ENCODE data around the gene PPFIA2. TPM values are rescaled to one million over a fixed set of nuclear protein-coding genes. Genes with fewer than 3 reads are reported as not detected.

Gene PPFIA2
- total RNA-seq, 4 donors from 2014 or later, result 0.11 to 0.89 (median 0.32) TPM; not detected in 1

DNA sequence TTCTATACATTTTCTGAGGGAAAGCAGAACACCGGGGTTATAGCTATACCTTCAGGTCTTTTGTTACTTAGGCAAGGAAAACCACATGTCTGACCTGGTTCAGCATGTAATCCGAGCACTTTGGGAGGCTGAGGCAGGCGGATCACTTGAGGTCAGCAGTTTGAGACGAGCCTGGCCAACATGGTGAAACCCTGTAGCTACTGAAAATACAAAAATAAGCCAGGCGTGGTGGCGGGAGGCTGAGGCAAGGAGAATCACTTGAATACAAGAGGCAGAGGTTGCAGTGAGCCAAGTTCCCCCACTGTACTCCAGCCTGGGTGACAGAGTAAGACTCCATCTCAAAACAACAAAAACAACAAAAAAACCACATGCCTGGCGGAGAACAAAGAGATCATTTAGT is 503.7 kb downstream of the PPFIA2 start:
- Histone ChIP-seq H3K27ac (no peak overlapping the region), H3K36me3 (no peaks in the 10 kb centered on the region), H3K27me3 (no peaks in the 10 kb centered on the region), H3K9me3 (no peaks in the 10 kb centered on the region), H3K4me1 (no peaks in the 10 kb centered on the region), H3K4me3 (no peak overlapping the region)
- WGBS, result 88% methylated on average over 7 of the region's 7 CpGs
- TF ChIP-seq, protein P1, sequence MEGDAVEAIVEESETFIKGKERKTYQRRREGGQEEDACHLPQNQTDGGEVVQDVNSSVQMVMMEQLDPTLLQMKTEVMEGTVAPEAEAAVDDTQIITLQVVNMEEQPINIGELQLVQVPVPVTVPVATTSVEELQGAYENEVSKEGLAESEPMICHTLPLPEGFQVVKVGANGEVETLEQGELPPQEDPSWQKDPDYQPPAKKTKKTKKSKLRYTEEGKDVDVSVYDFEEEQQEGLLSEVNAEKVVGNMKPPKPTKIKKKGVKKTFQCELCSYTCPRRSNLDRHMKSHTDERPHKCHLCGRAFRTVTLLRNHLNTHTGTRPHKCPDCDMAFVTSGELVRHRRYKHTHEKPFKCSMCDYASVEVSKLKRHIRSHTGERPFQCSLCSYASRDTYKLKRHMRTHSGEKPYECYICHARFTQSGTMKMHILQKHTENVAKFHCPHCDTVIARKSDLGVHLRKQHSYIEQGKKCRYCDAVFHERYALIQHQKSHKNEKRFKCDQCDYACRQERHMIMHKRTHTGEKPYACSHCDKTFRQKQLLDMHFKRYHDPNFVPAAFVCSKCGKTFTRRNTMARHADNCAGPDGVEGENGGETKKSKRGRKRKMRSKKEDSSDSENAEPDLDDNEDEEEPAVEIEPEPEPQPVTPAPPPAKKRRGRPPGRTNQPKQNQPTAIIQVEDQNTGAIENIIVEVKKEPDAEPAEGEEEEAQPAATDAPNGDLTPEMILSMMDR (IDR thresholded peaks at IDR 0.05), result no peak
- TF ChIP-seq POLR2AphosphoS5 (IDR thresholded peaks at IDR 0.05) (no peak), POLR2A (IDR thresholded peaks at IDR 0.05) (no peak)
- no peak for DNase-seq (ENCODE audit: low spot score in 2 of 2)

DNA sequence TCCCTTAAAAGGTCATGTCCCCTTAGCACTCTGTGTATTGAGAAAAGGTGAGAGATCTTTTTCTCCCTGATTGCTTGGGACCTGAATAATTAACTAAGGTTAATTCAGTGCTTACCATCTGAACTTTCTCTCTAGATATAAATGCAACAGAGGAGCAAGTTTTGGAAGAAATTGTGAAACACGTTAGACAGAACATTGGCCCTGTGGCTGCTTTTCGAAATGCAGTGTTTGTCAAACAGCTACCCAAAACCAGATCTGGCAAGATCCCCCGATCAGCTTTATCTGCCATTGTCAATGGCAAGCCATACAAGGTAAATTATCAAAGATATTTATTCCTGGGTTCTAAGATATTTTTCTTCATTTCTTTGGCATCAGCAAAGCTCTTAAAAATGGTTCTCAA is 505.8 kb downstream of the PPFIA2 start:
- 85% methylated on average over 3 of the region's 3 CpGs for WGBS
- no peak for DNase-seq (ENCODE audit: low spot score in 2 of 2)
- no peaks in the 10 kb centered on the region for H3K27me3 ChIP-seq
- H3K36me3 ChIP-seq, result no peaks in the 10 kb centered on the region
- TF ChIP-seq POLR2A (IDR thresholded peaks at IDR 0.05) (no peak), POLR2AphosphoS5 (IDR thresholded peaks at IDR 0.05) (no peak), EP300 (IDR thresholded peaks at IDR 0.05) (no peak)
- TF ChIP-seq, protein P1 (IDR thresholded peaks at IDR 0.05), result no peak
- H3K4me3 ChIP-seq, result no peak overlapping the region
- no peaks in the 10 kb centered on the region for H3K4me1 ChIP-seq
- no peaks in the 10 kb centered on the region for H3K9me3 ChIP-seq
- no peak overlapping the region for H3K27ac ChIP-seq

GRCh38 chr12:81252228-81252627 is 506.9 kb downstream of the PPFIA2 start:
- Histone ChIP-seq H3K27ac (no peak overlapping the region), H3K27me3 (no peaks in the 10 kb centered on the region), H3K4me1 (no peaks in the 10 kb centered on the region), H3K9me3 (no peaks in the 10 kb centered on the region), H3K4me3 (no peak overlapping the region), H3K36me3 (no peaks in the 10 kb centered on the region)
- TF ChIP-seq, protein P1 (IDR thresholded peaks at IDR 0.05), result no peak
- TF ChIP-seq POLR2AphosphoS5 (IDR thresholded peaks at IDR 0.05), result no peak
- TF ChIP-seq EP300 (IDR thresholded peaks at IDR 0.05), result no peak
- WGBS, result 78% methylated on average over 3 of the region's 3 CpGs
- no peak for DNase-seq (ENCODE audit: low spot score in 2 of 2)

DNA sequence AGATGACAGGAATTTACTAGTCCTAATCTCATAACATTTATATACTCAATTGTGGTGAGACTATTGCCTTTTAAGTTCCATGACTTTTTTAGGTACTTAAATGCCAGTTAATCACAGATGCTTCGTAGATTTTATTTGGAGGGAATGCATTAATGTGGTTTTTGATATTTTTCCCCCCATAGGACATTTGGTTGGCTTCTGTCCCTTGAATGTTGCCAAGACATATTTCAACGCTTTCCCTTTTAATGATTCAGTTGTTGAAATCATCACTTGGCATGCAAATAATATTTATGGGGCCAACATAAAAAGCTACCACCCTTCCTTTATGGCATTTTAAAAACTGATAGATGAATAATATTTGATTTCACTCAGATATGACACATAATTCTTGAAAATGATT is 509.2 kb downstream of the PPFIA2 start:
- no peak for TF ChIP-seq EP300 (IDR thresholded peaks at IDR 0.05)
- TF ChIP-seq POLR2A (IDR thresholded peaks at IDR 0.05), result no peak
- no peak overlapping the region for H3K27ac ChIP-seq
- DNase-seq (ENCODE audit: low spot score in 2 of 2), result no peak
- no peak overlapping the region for H3K4me3 ChIP-seq
- H3K36me3 ChIP-seq, result no peaks in the 10 kb centered on the region
- WGBS, result 31% methylated on average over 2 of the region's 2 CpGs
- no peaks in the 10 kb centered on the region for H3K27me3 ChIP-seq
- peaks cover 3% of the 10 kb centered on the region for H3K4me1 ChIP-seq
- no peaks in the 10 kb centered on the region for H3K9me3 ChIP-seq

DNA sequence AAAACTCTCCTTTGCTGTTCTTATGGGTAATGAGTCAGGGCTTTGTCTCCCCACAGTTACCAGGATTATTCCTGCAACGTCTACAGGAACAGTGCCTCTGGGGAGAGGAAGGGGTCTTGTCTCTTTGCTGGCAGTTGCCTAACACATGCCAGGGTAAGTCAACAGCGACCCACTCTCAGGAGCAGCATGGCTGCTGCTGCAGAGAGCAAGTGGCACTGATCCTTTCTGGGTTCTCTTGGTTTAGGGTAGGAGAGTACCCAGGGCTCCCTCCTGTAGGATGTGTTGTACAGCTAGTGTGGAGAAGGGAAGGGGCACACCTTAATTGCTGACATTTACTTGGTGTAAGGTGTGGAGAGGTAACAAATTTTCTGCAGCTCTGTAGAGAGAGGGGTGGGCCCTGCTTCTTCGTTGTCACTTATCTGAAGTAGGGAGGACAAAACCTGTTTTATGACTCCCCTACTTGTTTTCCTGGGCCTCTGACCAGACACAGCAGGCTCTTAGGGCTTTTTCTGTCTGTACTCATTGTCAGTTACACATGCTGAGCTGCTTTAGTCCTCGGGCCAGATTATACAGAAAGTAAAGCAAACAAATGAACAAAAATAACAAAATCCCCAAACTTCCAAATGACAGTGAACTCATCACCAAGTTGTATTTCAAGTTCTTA is 513.1 kb downstream of the PPFIA2 start:
- no peak for DNase-seq (ENCODE audit: low spot score in 2 of 2)
- TF ChIP-seq POLR2AphosphoS5 (IDR thresholded peaks at IDR 0.05) (no peak), POLR2A (IDR thresholded peaks at IDR 0.05) (no peak), EP300 (IDR thresholded peaks at IDR 0.05) (no peak)
- TF ChIP-seq, protein P1 (IDR thresholded peaks at IDR 0.05), result no peak
- Histone ChIP-seq H3K9me3 (no peaks in the 10 kb centered on the region), H3K27me3 (no peaks in the 10 kb centered on the region), H3K4me1 (peaks cover 3% of the 10 kb centered on the region), H3K4me3 (no peak overlapping the region), H3K27ac (no peak overlapping the region), H3K36me3 (no peaks in the 10 kb centered on the region)
- WGBS, result 33% methylated on average over 4 of the region's 4 CpGs

- TF ChIP-seq EP300 (IDR thresholded peaks at IDR 0.05) (no peak), POLR2AphosphoS5 (IDR thresholded peaks at IDR 0.05) (no peak), POLR2A (IDR thresholded peaks at IDR 0.05) (no peak)
- TF ChIP-seq, protein P1 (IDR thresholded peaks at IDR 0.05), result no peak
- H3K4me1 ChIP-seq, result peaks cover 3% of the 10 kb centered on the region
- WGBS, result 30% methylated on average over 2 of the region's 2 CpGs
- no peak overlapping the region for H3K27ac ChIP-seq
- no peaks in the 10 kb centered on the region for H3K27me3 ChIP-seq
- no peaks in the 10 kb centered on the region for H3K36me3 ChIP-seq
- H3K9me3 ChIP-seq, result no peaks in the 10 kb centered on the region
- H3K4me3 ChIP-seq, result no peak overlapping the region
- DNase-seq (ENCODE audit: low spot score in 2 of 2), result no peak
These were observed 513.7 kb downstream of the PPFIA2 start for GRCh38 chr12:81245458-81245857.

Data from suprapubic skin (tissue), 4 donors.